C4-2B (cell line): ENCODE results near the gene CNPY3.

Source experiments
- CTCF ChIP-seq: fragments of 450-650 bp; conservative IDR thresholded peaks from 2 replicates; pipeline ENCODE4 v1.5.1; 2017; ENCODE audit warnings: mild to moderate bottlenecking
- ZFX ChIP-seq: fragments of 450-650 bp; IDR thresholded peaks from 2 replicates; pipeline ENCODE4 v1.6.1; 2017

- no peak for TF ChIP-seq CTCF
- TF ChIP-seq ZFX = no peak
Measured at GRCh38 chr6:42923666-42924065, 5.6 kb upstream of the CNPY3 start.
